DND-41 (cell line): Measurements from ENCODE around the gene PDIA2.

Experiments
- CTCF ChIP-seq: IDR thresholded peaks from 2 replicates; pipeline ENCODE4 v1.5.1; 2012; ENCODE audit warnings: borderline replicate concordance, low read length, moderate library complexity, mild to moderate bottlenecking; ENCODE audit not compliant: poor library complexity, severe bottlenecking; ENCODE audit errors: extremely low read depth
- EZH2 ChIP-seq: IDR thresholded peaks from 3 replicates; pipeline ENCODE4 v1.6.1; 2012; ENCODE audit warnings: borderline replicate concordance, low read depth, mild to moderate bottlenecking, moderate library complexity, low read length, inconsistent platforms; ENCODE audit not compliant: severe bottlenecking

- TF ChIP-seq EZH2: no peak
- TF ChIP-seq CTCF: no peak
Measured at GRCh38 chr16:306911-307370, 24.0 kb downstream of the PDIA2 start.
